H1 (cell line): ENCODE data around the gene HOMER1. TPM values are rescaled to one million over a fixed set of nuclear protein-coding genes. Genes with fewer than 3 reads are reported as not detected.
A peak's percentile ranks its signal among the peaks of the same experiment; 100 is the strongest.

Experiments used
- CTCF ChIA-PET: fragments of 300-600 bp; sonication (Branson Sonifier 250); formaldehyde crosslinking; loops from one replicate; lab custom pipeline; 2021; ENCODE audit not compliant: partially characterized antibody; lab: Charles Lee
- POLR2A ChIA-PET: fragments of 300-600 bp; sonication (Branson Sonifier 250); formaldehyde crosslinking; loops from one replicate; lab custom pipeline; 2021; ENCODE audit warnings: inconsistent platforms; ENCODE audit not compliant: partially characterized antibody; lab: Charles Lee
- DNase-seq, 2 experiments: peaks; one replicate each; pipeline versions ENCODE4 v3.0.0 to v3.0.0-alpha.2; 2010 to 2022; ENCODE audit warnings: low spot score in 2 of 2, low read depth in 1 of 2, mixed read lengths in 1 of 2
- FAIRE-seq: peaks from 2 replicates; lab custom pipeline; 2011; peaks lifted over from hg19 to GRCh38; lab: Jason Lieb, UNC
- H2AFZ ChIP-seq: 2 replicates; pipeline ENCODE4 v1.8.1; 2012; ENCODE audit warnings: low read length, inconsistent platforms
- H2AK5ac ChIP-seq: 2 replicates; pipeline ENCODE4 v1.6.1; 2013; ENCODE audit warnings: low read depth, low read length
- H2BK120ac ChIP-seq: replicated peaks from 2 replicates; pipeline ENCODE3; 2013; ENCODE audit warnings: low read depth, low read length, inconsistent platforms
- H2BK12ac ChIP-seq: 2 replicates; pipeline ENCODE4 v1.6.1; 2013; ENCODE audit warnings: low read depth, low read length
- H2BK15ac ChIP-seq: 2 replicates; pipeline ENCODE4 v1.6.1; 2013; ENCODE audit warnings: low read length
- H2BK20ac ChIP-seq: 2 replicates; pipeline ENCODE4 v1.6.1; 2013; ENCODE audit warnings: low read length
- H2BK5ac ChIP-seq: 2 replicates; pipeline ENCODE4 v1.6.1; 2013; ENCODE audit warnings: low read depth, low read length
- H3K14ac ChIP-seq: 2 replicates; pipeline ENCODE4 v1.6.1; 2013; ENCODE audit warnings: inconsistent platforms; ENCODE audit not compliant: insufficient read length
- H3K18ac ChIP-seq: 2 replicates; pipeline ENCODE4 v1.6.1; 2013; ENCODE audit warnings: low read length; ENCODE audit errors: extremely low read depth
- H3K23ac ChIP-seq: 2 replicates; pipeline ENCODE4 v1.6.1; 2013; ENCODE audit warnings: inconsistent platforms; ENCODE audit not compliant: insufficient read length
- H3K23me2 ChIP-seq: 2 replicates; pipeline ENCODE4 v1.6.1; 2013; ENCODE audit warnings: low read depth, low read length
- H3K27ac ChIP-seq: 2 replicates; pipeline ENCODE4 v1.6.1; 2011; ENCODE audit warnings: low read depth, low read length, inconsistent platforms
- H3K27me3 ChIP-seq, 4 experiments: replicated peaks in 1 of 4; 1 replicate in 1 of 4; 2 replicates in 3 of 4; pipeline versions ENCODE4 v1.6.1 to v1.8.1; 2011 to 2013; ENCODE audit warnings: low read length in 3 of 4, mild to moderate bottlenecking in 3 of 4, inconsistent platforms in 2 of 4, mixed read lengths in 2 of 4, moderate library complexity in 1 of 4; ENCODE audit not compliant: control insufficient read depth in 3 of 4, insufficient read depth in 3 of 4; ENCODE audit errors: extremely low read depth in 1 of 4
- H3K36me3 ChIP-seq, 4 experiments: 2 replicates each; pipeline versions ENCODE4 v1.6.1 to v1.8.1; 2011 to 2013; ENCODE audit warnings: mild to moderate bottlenecking in 4 of 4, low read length in 3 of 4, moderate library complexity in 2 of 4, control low read depth in 1 of 4, inconsistent platforms in 1 of 4; ENCODE audit not compliant: insufficient read depth in 4 of 4, control insufficient read depth in 2 of 4
- H3K4ac ChIP-seq: replicated peaks from 2 replicates; pipeline ENCODE3; 2013; ENCODE audit warnings: low read length, low read depth, mixed read lengths, inconsistent platforms; ENCODE audit not compliant: insufficient read length
- H3K4me1 ChIP-seq, 4 experiments: replicated peaks in 1 of 4; 1 replicate in 1 of 4; 2 replicates in 3 of 4; pipeline versions ENCODE4 v1.6.1 to v1.8.1; 2011 to 2013; ENCODE audit warnings: low read length in 3 of 4, inconsistent platforms in 2 of 4, mixed read lengths in 1 of 4; ENCODE audit not compliant: insufficient read depth in 4 of 4, control insufficient read depth in 3 of 4
- H3K4me2 ChIP-seq, 2 experiments: 2 replicates each; pipeline versions ENCODE4 v1.6.1 to v1.8.1; 2011 to 2013; ENCODE audit warnings: low read depth in 2 of 2, low read length in 2 of 2, control low read depth in 1 of 2, inconsistent platforms in 1 of 2, mild to moderate bottlenecking in 1 of 2; ENCODE audit not compliant: insufficient read depth in 1 of 2
- H3K4me3 ChIP-seq, 4 experiments: fragments of 200-600, 300-600 bp in 1 of 4; sonication (generic), shearing (Covaris generic), sonication (Bioruptor Twin) in 1 of 4; 2 replicates each; pipeline versions ENCODE4 v1.5.1 to v1.8.1; 2011 to 2016; ENCODE audit warnings: low read length in 4 of 4, low read depth in 3 of 4, control low read depth in 2 of 4, inconsistent platforms in 2 of 4, mild to moderate bottlenecking in 2 of 4, mixed read lengths in 1 of 4, moderate library complexity in 1 of 4; ENCODE audit not compliant: insufficient read depth in 2 of 4; ENCODE audit errors: extremely low read depth in 1 of 4
- H3K56ac ChIP-seq: replicated peaks from 2 replicates; pipeline ENCODE3; 2013; ENCODE audit warnings: low read depth, mild to moderate bottlenecking, mixed read lengths, low read length, inconsistent platforms; ENCODE audit not compliant: insufficient read length
- H3K79me1 ChIP-seq: 2 replicates; pipeline ENCODE4 v1.6.1; 2013; ENCODE audit warnings: low read depth, low read length, control low read depth
- H3K79me2 ChIP-seq, 2 experiments: 2 replicates each; pipeline versions ENCODE4 v1.6.1 to v1.8.1; 2012 to 2013; ENCODE audit warnings: low read length in 2 of 2, mild to moderate bottlenecking in 2 of 2, inconsistent platforms in 1 of 2; ENCODE audit not compliant: insufficient read depth in 2 of 2, control insufficient read depth in 1 of 2
- H3K9ac ChIP-seq, 4 experiments: replicated peaks in 1 of 4; 1 replicate in 1 of 4; 2 replicates in 3 of 4; pipeline versions ENCODE4 v1.6.1 to v1.8.1; 2011 to 2013; ENCODE audit warnings: low read depth in 3 of 4, low read length in 3 of 4, control low read depth in 2 of 4, mild to moderate bottlenecking in 2 of 4, moderate library complexity in 2 of 4, inconsistent platforms in 1 of 4; ENCODE audit errors: extremely low read depth in 1 of 4
- H3K9me3 ChIP-seq, 2 experiments: 2 replicates each; pipeline versions ENCODE4 v1.6.1 to v1.8.1; 2012 to 2013; ENCODE audit warnings: mild to moderate bottlenecking in 2 of 2, moderate library complexity in 2 of 2, control low read depth in 1 of 2, inconsistent platforms in 1 of 2, low read depth in 1 of 2, low read length in 1 of 2, mixed read lengths in 1 of 2; ENCODE audit not compliant: insufficient read depth in 2 of 2
- H4K20me1 ChIP-seq, 2 experiments: replicated peaks in 1 of 2; 2 replicates each; pipeline versions ENCODE3 to v1.8.1; 2011 to 2013; ENCODE audit warnings: inconsistent platforms in 2 of 2, low read length in 2 of 2, mild to moderate bottlenecking in 1 of 2; ENCODE audit not compliant: insufficient read depth in 2 of 2, control insufficient read depth in 1 of 2
- H4K5ac ChIP-seq: 2 replicates; pipeline ENCODE4 v1.6.1; 2013; ENCODE audit warnings: low read length, low read depth, mixed read lengths, inconsistent platforms; ENCODE audit not compliant: insufficient read length
- H4K8ac ChIP-seq: 2 replicates; pipeline ENCODE4 v1.8.0; 2013; ENCODE audit warnings: mild to moderate bottlenecking, moderate library complexity, low read length, inconsistent platforms; ENCODE audit not compliant: insufficient read depth; ENCODE audit errors: extremely low read depth
- H4K91ac ChIP-seq: replicated peaks from 2 replicates; pipeline ENCODE3; 2013; ENCODE audit warnings: low read length, mixed read lengths, inconsistent platforms; ENCODE audit not compliant: insufficient read length
- CEBPB ChIP-seq: IDR thresholded peaks from 2 replicates; pipeline ENCODE4 v1.6.1; 2012; ENCODE audit warnings: low read depth, low read length
- RAD21 ChIP-seq, 2 experiments: IDR thresholded peaks in 1 of 2; conservative IDR thresholded peaks in 1 of 2; 2 replicates each; pipeline ENCODE4 v1.6.1; 2011; ENCODE audit warnings: low read depth in 2 of 2, low read length in 2 of 2, improper control_type of control experiment in 1 of 2, inconsistent platforms in 1 of 2, mild to moderate bottlenecking in 1 of 2, moderate library complexity in 1 of 2
- WGBS, 2 experiments: shearing (Covaris generic) in 1 of 2; methylation state at CpG; one replicate each; pipeline versions ENCODE4 v1.1.6 to v1.1.7; 2013 to 2015; ENCODE audit warnings: low lambda C conversion rate in 2 of 2, mixed read lengths in 2 of 2, inconsistent platforms in 1 of 2, low coverage in 1 of 2, missing lambda C conversion rate in 1 of 2; ENCODE audit not compliant: insufficient replicate concordance in 2 of 2, insufficient coverage in 1 of 2, insufficient read length in 1 of 2; ENCODE audit errors: extremely low coverage in 1 of 2, missing lambda C conversion rate in 1 of 2; 5-methylcytosine and 5-hydroxymethylcytosine counted together
- polyA plus RNA-seq, 7 experiments: library from polyadenylated mRNA; depleted of rRNA in 3 of 7; stranded (reverse) in 5 of 7; unstranded in 2 of 7; fragments of >200 nt in 5 of 7; fragments of 200-250 nt in 2 of 7; gene quantifications; 1 replicate in 5 of 7; 2 replicates in 1 of 7; 4 replicates in 1 of 7; pipeline versions ENCODE4 v1.2.1 to v1.2.3, GENCODE V29; 2011 to 2013; ENCODE audit warnings: missing spikeins in 2 of 7, mixed read lengths in 2 of 7
- total RNA-seq: library from RNA; stranded (reverse); fragmentation: NEBNext Ultra II Directional; extraction: Animal tissue kit (Norgen Biotek cat#: 25700); gene quantifications from 2 replicates; pipeline ENCODE4 v1.2.1, GENCODE V29; 2021

Gene HOMER1
- total and polyA plus RNA-seq, 2 of the 8 experiments (the other 6 are each of a cell fraction or from before 2014, with no cell fraction given), result 6.4 to 57.9 TPM

DNA sequence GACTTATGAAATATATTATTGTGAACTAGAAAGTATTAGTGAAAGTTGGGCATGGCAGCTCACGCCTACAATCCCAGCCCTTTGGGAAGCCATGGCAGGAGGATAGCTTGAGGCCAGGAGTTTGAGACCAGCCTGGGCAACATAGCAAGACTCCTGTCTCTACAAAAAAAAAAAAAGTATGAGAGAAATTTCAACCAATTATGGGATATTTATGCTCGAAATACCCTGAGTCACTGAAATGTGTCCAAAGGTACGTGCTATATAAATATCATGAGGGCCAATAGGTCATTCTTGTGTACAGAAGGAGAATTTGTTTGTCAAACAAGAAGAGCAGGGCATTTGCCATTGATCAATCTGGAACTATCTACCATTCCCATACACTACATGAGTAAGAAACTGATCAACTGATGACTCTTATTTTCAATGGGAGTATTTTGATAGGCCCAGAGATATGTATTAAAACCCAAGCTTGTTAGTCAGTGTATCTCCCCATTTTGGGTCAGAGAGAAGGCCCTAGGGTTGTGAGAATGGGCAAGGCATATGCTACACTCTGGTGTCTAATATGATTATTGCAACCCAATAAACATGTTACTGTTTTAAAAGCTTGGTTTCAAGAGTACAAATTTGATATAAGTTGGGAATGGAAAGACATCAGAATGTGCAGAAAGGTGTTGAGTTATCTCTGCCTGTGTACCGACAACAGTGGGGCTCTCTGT lies 21.7 kb upstream of the HOMER1 start:
- no peak overlapping the region for H4K5ac ChIP-seq
- 94% methylated on average over 4 of the region's 4 CpGs; no CpG with 5 or more reads in 1 of the 2 experiments for WGBS, 2 experiments
- no peaks in the 10 kb centered on the region for H3K9me3 ChIP-seq
- no peak overlapping the region for H4K91ac ChIP-seq
- H3K14ac ChIP-seq, result no peak overlapping the region
- H3K4me3 ChIP-seq, result no peak overlapping the region
- no peak overlapping the region for H3K4ac ChIP-seq
- H3K79me2 ChIP-seq, result no peaks in the 10 kb centered on the region
- H2AFZ ChIP-seq, result no peak overlapping the region
- H2BK120ac ChIP-seq, result no peak overlapping the region
- FAIRE-seq (no peak), DNase-seq (no peak)
- no peak overlapping the region for H4K8ac ChIP-seq
- no peak overlapping the region for H3K4me2 ChIP-seq
- H2BK12ac ChIP-seq, result no peak overlapping the region
- H2AK5ac ChIP-seq, result no peak overlapping the region
- TF ChIP-seq RAD21 (IDR thresholded peaks at IDR 0.05 in 1 of 2, conservative IDR thresholded peaks at IDR 0.05 in 1 of 2; ENCODE audit: low read depth in 2 of 2, low read length in 2 of 2) (peak; percentile 28 to 29; a peak in 3 of 4 replicates), CEBPB (no peak)
- H3K23ac ChIP-seq, result no peak overlapping the region
- H3K9ac ChIP-seq, result no peak overlapping the region
- H3K36me3 ChIP-seq, result no peaks in the 10 kb centered on the region
- no peaks in the 10 kb centered on the region; the same call in 1 of the 2 replicates for H3K23me2 ChIP-seq
- H3K18ac ChIP-seq, result no peak overlapping the region
- no peak overlapping the region for H2BK15ac ChIP-seq
- ChIA-PET POLR2A (interaction anchor here (1.7 kb wide), 1 partner anchor 21 kb away, joined by 5 read pairs; no protein-coding TSS in a partner anchor), CTCF (interaction anchor here (0.8 to 1.4 kb wide), 6 partner anchors 13 to 511 kb away, joined by 3 to 6 read pairs (median 3); no protein-coding TSS in a partner anchor)
- no peaks in the 10 kb centered on the region for H4K20me1 ChIP-seq
- H3K4me1 ChIP-seq, result no peaks in the 10 kb centered on the region
- no peak overlapping the region for H2BK5ac ChIP-seq
- H3K79me1 ChIP-seq, result no peaks in the 10 kb centered on the region
- H3K27me3 ChIP-seq, result no peaks in the 10 kb centered on the region
- H3K56ac ChIP-seq, result no peak overlapping the region
- H2BK20ac ChIP-seq, result no peak overlapping the region
- no peak overlapping the region for H3K27ac ChIP-seq
